ENCODE data around the gene FAF1.
"Not testable (repeated sequence)": the region's sequence is repeated elsewhere in the genome, so short reads cannot be mapped to it uniquely, and the experiment has no call there.

Gene FAF1

DNA sequence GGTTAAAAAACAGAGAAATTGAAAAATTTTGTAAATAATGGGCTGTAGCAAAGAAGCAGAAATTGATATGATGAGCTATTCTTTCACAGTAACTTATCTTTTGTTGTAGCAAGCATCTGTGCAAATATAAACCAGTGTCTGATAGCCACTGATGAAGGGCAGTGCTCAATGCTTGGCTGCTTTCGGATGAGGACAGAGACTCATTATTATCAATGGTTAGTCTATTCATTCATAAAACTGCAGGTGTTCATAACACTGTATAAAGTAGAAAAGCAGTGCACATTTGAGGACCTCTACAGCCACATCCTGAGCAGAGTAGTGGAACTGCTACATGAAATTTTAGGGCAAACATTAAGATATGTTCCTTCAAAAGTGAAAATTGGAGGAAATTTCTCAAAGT lies 107.2 kb downstream of the FAF1 start:
- in situ Hi-C loops (cut with HindIII; ENCODE audit: low sequenced_read_pairs) = no loop called here

DNA sequence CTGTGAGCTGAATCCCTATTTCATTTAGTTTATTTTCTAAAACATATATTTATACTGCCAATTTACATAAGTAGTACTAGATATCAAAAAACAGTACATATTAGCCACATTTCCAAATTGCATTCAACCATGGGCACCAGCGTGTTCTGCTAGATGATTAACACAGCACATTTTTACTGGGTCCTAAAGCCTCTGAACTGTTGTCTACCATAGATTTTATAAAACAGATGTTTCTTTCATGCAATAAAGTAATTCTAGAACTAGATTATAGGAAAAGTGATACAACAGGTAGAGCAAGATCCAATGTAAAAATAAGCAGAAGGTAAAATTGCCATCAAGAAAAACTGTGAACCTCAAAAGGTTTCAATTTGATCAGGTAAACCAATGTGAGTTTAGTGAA lies 108.6 kb downstream of the FAF1 start:
- in situ Hi-C loops (cut with HindIII; ENCODE audit: low sequenced_read_pairs) = no loop called here

DNA sequence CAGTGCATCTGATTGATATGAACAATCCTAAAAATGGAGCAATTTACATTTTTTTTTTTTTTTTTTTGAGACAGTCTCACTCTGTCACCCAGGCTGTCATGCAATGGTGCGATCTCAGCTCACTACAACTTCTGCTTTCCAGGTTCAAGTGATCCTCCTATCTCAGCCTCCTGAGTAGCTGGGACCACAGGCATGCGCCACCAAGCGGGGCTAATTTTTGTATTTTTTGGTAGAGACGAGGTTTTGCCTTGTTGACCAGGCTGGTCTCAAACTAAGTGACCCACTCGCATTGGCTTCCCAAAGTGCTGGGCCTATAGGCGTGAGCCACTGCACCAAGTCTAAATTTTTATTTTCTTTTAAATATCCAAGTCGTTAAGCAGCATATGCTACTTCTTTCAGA lies 109.0 kb downstream of the FAF1 start:
- in situ Hi-C loops (cut with HindIII; ENCODE audit: low sequenced_read_pairs) = no loop called here

DNA sequence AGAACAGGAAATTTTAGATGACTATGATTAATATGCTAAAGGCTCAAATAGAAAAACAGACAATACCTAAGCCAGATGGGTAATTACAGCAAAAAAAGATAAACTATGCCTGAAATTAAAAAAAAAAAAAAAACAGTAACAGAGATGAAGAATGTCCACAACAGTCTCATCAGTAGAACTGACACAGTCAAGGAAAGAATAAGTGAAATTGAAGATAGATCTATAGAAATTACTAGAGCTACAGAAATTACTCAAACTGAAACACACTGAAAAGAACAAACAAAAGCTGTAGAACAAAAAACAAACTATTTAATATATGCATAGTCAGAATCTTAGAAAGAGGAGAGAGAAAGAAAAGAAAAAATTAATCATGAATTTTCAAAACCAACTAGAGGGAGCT lies 112.8 kb downstream of the FAF1 start:
- in situ Hi-C loops (cut with HindIII; ENCODE audit: low sequenced_read_pairs) = no loop called here

DNA sequence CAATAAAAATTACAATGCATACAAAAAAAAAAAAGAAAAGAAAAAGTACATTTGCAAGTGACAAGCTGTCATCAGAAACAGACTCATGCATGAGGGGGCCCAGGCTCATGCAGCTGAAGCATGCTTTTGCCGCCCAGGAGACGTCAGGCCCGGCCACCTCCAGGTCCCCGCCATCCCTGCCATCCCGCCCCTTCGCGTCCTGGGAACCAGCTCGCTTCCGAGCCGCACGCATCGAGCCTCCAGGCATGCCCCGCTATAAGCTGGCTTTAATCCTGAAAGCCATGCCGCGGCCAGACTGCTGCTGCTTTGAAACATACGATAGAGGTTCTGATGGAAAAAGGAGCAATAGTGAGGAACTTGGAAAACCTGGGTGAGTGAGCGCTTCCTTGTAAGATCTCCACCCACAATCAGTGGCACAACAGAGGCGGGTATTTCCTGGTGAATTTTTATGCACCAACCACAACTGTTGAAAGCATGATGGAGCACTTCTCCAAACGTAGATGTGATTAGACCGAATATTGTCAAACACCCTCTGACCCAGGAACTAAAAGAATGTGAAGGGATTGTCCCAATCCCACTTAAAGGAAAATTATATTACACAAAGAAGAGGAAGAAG lies 113.7 kb downstream of the FAF1 start:
- in situ Hi-C loops (cut with HindIII; ENCODE audit: low sequenced_read_pairs) = no loop called here

DNA sequence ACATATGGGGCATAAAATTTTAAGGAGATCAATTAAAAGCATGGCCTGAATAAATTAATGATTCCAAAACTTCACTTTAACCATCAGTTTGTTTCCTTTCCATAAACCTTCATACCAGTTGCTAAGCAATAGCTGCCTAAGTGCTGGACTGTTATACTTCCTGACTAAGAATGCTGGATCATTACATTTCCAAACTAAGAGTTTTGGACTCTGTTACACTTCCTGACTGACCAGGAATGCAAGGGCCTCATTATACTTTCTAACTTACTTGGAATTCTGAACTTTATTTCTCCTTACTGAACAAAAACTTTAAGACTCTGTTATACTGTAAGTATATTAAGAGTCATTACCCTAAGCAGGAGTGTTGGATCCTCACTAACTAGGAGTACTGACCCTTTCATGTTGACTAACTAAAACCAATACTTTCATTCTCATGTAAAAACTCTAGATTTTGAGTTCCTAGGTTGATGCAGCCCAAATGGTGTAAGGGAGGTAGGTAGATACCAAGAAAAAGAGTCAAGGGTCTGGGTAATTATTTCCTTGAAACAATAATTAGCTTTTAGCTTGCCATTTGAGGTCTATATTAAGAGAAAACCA lies 118.2 kb downstream of the FAF1 start:
- in situ Hi-C loops (cut with HindIII; ENCODE audit: low sequenced_read_pairs) = no loop called here

DNA sequence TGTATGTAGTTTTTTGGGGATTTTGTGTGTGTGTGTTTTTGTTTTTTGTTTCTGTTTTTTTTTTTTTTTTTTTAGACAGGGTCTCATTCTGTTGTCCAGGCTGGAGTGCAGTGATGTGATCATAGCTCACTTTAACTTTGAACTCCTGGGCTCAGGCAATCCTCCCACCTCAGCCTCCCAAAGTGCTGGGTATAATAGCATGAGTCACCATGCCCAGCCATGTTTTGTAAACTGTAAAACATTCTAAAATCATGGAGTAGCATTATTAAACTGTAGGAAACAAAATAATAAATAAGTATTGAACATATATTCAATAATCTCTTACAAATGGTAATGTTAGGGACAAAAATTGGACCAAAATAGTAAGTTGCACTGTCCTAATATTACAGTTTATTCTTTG lies 124.0 kb downstream of the FAF1 start:
- in situ Hi-C loops (cut with HindIII; ENCODE audit: low sequenced_read_pairs) = no loop called here

DNA sequence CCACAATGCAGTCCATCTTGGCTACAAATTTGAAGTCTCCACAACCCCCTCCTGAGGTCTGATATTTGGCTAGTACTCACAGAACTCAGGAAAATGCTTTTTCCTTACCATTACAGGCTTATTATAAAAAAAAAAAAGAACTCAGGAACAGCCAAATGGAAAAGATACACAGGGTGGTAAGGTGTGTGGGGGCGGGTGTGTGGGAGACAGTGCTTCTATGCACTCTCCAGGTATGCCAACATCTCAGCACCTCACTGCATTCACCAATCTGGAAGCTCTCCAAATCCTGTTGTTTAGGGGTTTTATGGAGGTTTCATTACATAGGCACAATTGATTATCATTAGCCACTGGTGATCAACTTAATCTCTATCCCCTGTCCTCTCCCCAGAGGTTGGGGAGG lies 126.9 kb downstream of the FAF1 start:
- in situ Hi-C loops (cut with HindIII; ENCODE audit: low sequenced_read_pairs) = no loop called here

DNA sequence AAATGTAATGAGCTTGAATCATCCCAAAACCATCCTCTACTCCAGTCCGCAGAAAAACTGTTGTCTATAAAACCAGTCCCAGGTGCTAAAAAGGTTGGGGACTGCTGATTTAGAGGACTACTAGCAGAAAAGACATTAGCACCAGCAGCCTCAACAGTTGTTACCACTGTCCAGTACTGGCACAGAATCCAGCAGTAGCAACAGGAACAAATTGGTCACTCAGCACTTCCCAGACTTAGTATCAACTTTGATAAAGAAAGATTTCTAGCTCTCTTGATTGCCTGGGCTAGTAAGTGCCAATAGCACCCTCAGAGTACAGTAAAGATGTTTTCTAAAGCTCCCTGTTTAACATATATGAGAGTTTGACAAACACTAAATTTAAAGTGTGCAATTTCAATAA lies 127.9 kb downstream of the FAF1 start:
- in situ Hi-C loops (cut with HindIII; ENCODE audit: low sequenced_read_pairs) = no loop called here

DNA sequence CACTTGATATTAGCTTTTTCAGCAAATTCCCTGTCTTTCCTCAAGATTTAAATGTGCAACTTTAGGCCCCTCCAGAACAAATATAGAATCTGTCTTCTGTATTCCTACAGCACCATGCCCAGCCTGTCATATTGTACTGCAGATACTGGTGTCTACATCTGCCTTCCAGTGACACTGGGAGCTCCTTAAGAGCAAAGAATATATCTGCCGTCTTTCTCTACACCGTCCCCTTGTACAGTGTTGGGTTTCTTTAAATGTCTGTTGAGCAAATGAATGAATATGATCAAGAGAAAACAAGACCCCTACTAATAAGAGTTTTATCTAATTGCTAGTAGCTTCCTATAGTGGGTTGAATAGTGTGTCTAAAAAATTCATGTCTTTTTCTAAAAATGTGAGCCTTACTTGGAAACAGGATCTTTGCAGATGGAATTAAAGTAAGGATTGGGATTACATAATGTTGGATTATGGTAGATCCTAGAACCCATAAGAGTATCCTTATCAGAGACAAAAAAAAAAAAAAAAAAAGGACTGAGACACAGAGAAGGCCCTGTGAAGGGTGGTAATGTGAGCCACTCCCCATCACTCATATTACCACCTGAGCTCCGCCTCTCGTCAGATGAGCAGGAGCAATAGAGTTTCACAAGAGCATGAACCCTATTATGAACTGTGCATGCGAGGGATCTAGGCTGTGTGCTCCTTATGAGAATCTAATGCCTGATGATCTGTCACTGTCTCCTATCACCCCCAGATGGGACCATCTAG lies 128.6 kb downstream of the FAF1 start:
- in situ Hi-C loops (cut with HindIII; ENCODE audit: low sequenced_read_pairs) = no loop called here

DNA sequence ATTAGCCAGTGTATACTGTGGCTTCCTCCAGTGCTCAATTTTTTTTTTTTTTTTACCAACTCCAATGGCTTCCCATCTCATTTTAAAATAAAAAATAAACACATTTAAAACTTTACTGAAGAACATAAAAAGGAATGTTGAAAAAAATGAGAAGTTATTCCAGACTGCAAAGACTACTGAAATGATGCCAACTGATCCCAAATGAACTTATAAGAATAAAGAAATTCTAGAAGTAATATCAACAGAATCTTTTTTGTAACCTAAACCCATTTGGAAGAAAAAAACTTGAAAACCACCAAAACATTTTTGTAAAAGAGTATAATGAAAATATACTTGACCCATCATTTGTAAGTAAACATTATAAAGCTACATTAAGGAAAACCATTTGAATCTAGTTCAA lies 129.4 kb downstream of the FAF1 start:
- in situ Hi-C loops (cut with HindIII; ENCODE audit: low sequenced_read_pairs) = no loop called here

DNA sequence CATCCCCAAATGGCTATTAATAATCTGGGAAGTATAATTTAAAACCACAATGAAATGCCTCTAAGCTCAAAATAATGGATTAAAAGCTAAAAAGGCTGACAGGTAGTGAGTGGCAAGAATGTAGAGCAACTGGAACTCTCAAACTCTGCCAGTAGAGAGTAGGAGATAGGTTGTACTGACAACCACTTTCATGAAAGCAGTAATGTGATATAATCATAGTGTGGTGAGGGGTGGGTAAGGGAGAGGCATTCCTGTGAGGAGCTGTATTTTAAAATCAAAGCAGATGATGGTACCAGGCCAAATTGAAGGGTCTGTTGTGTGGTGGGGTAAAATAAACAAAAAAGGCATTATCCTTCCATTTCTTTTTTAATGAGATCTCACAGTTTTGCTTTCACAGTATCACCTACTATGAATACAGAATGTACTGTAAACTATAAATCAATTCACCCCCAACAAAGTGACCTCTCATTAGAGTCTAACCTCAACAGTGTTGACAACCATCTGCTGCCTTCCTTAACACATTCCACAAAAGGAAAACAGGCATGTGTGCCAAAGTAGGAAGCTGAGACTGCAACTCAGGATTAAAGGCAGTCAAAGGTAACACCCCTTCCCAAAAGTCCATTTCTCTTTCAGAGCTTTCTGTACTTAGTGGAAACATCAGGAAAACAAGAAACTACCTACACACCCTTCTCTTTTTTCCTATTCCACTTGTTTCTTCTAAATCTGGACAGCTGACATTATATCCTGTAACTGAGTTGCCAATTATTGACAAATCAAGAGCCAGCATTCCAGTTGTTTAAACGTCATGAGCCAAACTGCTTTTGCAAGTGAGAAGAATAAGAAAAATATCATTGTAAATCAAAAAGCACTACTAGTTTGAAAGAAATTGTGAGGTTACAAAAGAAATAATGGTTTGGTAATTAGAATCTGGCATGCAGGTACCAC lies 130.8 kb downstream of the FAF1 start:
- in situ Hi-C loops (cut with HindIII; ENCODE audit: low sequenced_read_pairs) = no loop called here

DNA sequence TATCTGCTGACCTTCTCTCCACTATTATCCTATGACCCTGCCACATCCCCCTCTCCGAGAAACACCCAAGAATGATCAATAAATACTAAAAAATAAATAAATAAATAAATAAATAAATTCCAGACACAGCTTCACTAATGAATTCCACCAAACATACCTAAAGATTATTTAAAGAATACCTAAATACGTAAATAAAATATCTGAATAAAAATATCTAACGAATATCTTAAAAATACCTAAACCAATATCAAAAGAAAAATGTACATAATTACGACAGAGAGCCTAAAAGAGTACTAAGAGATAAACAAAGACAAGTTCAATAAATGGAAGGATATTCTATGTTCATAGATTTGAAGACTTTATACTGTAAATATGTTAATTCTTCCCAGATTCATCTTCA lies 132.5 kb downstream of the FAF1 start:
- in situ Hi-C loops (cut with HindIII; ENCODE audit: low sequenced_read_pairs) = no loop called here

DNA sequence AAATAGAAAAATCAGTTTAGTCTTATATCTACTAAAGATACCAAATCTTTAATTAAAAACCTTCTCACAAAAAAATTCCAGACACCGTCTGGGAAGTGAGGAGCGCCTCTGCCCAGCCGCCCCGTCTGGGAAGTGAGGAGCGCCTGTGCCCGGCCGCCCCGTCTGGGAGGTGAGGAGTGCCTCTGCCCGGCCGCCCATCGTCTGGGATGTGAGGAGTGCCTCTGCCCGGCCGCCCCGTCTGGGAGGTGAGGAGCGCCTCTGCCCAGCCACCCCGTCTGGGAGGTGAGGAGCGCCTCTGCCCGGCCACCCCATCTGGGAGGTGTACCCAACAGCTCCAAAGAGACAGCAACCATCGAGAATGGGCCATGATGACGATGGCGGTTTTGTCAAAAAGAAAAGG lies 133.3 kb downstream of the FAF1 start:
- in situ Hi-C loops (cut with HindIII; ENCODE audit: low sequenced_read_pairs) = not testable (repeated sequence)

DNA sequence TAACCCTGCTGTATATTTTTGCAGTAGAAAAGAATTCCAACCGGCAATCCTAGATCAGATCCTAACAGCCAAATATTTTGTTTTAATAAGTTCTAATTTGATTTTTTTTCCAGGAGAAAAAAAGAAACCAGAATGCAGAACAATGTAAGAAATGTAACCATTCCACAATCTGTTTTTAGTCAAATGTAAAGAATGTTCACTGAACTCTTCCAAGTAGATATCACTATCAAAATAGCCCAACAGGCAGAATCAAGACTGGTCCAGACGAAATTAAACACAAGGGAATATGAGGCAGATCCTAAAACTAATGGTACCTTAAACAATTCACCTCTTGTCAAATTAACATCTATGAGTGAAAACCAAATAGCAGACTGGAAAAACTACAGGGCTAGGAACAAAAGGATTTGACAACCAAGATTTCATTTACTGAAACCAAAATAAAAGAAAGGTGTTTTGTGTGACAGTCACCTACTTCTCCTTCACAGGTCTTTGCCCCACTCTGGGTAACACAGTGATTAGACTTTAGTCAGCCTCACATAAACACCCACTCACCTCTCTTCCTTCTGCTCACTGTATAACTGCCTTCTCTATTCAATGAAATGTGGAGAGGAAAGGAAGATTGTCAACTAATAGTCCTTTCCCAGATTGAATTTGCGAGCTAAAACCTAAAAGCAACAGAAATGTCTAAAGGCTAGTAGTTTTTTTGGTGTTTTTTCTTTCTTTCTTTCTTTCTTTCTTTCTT lies 137.9 kb downstream of the FAF1 start:
- in situ Hi-C loops (cut with HindIII; ENCODE audit: low sequenced_read_pairs) = no loop called here

DNA sequence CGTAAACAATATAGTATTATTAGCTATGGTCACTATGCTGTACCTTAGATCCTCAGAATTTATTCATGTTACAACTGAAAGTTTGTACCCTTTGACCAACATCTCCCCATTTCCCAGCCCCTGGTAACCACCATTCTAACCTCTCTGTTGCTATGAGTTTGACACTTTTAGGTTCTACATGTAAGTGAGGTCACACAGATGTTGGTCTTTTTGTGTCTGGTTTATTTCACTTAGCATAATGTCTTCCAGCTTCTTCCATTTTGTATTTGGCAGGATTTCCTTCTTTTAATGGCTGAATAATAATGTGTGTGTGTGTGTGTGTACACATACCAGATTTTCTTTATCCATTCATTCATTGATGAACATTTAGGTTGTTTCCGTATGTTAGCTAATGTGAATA lies 139.5 kb downstream of the FAF1 start:
- in situ Hi-C loops (cut with HindIII; ENCODE audit: low sequenced_read_pairs) = no loop called here

DNA sequence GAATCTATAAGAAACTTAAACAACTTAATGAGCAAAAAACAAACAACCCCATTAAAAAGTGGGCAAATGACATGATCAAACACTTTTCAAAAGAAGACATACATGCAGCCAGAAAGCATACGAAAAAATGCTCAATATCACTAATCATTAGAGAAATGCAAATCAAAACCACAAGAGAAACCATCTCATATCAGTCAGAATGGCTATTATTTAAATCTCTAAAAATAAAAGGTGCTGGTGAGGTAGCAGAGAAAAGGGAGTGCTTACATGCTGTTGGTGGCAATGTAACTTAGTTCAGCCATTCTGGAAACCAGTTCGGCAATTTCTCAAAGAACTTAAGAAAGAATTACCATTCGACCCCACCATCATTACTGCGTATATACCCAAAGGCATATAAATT lies 147.7 kb downstream of the FAF1 start:
- in situ Hi-C loops (cut with HindIII; ENCODE audit: low sequenced_read_pairs) = no loop called here

DNA sequence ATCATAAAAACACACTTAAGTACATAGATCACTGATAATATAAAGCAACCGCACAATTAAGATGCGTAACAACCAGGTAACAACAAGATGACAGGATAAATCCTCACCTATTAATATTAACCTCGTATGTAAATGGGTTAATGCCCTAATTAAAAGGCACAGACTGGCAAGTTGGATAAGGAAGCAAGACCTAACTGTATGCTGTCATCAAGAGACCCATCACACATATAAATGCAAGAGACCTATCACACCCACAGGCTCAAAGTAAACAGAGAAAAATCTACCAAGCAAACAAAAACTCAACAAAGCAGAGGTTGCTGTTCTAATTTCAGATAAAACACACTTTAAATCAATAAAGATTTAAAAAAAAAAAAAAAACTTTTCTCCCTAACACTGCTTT lies 151.8 kb downstream of the FAF1 start:
- in situ Hi-C loops (cut with HindIII; ENCODE audit: low sequenced_read_pairs) = no loop called here

DNA sequence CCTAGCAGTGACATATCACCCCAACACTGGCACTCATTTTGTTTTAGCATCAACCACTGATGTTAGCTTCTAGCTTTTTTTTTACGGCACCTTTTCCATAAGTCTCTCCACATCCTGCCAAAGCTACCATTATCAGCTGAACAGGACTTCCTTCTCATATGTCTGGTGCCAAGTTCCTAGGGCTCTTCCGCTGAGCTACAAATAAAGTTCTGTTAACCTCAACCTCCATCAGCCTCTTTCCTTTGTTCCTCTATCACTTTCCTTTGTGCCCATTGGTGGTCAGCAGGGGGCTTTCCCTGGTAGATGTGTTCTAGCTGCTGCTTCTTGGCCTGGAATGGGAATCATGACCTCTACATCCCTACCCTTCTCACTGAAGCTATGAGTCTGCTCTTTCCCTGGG lies 163.8 kb downstream of the FAF1 start:
- in situ Hi-C loops (cut with HindIII; ENCODE audit: low sequenced_read_pairs) = no loop called here

DNA sequence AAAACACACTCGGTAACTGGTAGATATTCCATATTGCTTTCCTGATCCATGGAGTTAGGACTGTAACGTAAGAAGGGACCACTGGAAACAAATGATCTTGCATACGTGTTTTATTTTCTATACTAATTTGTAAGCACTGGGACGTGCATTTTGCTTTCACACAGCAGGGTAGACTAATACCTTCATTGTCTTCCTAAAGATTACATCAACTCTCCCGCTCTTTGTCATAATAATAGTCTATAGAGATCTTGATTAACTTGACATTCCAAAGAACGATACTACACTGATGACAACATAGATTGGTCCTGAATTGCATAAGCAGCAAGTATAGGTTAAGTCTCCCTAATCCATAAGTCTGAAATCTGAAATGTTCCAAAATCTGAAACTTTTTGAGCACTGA lies 166.5 kb downstream of the FAF1 start:
- in situ Hi-C loops (cut with HindIII; ENCODE audit: low sequenced_read_pairs) = no loop called here

DNA sequence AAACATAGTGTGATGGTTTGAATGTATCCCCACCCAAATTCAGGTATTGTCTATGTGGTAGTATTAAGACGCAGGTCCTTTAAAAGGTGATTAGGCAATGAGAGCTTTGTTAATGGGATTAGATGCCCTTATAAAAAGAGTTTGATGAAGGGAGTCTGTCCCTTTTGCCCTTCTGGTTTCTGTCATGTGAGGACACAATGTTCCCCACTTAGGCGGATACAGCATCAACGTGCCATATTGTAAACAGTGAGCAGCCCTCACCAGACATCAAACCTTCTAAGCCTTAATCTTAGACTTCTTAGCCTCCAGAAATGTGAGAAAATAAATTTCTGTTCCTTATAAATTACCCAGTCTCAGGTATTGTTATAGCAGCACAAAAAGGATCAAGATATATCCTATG lies 172.8 kb downstream of the FAF1 start:
- in situ Hi-C loops (cut with HindIII; ENCODE audit: low sequenced_read_pairs) = no loop called here
